IPS-15b (cell line): ENCODE measurements around the gene CDCA7.
"Not testable (repeated sequence)": the region's sequence is repeated elsewhere in the genome, so short reads cannot be mapped to it uniquely, and the experiment has no call there.

Source experiments
- H3K27me3 ChIP-seq: one replicate; pipeline ENCODE4 v1.6.1; 2013; ENCODE audit warnings: low read length; ENCODE audit not compliant: control insufficient read depth, insufficient read depth
- H3K36me3 ChIP-seq: one replicate; pipeline ENCODE4 v1.6.1; 2013; ENCODE audit warnings: low read length; ENCODE audit not compliant: control insufficient read depth, insufficient read depth
- H3K4me1 ChIP-seq: one replicate; pipeline ENCODE4 v1.6.1; 2013; ENCODE audit warnings: mild to moderate bottlenecking, low read length; ENCODE audit not compliant: control insufficient read depth, insufficient read depth
- H3K4me3 ChIP-seq: one replicate; pipeline ENCODE4 v1.5.1; 2013; ENCODE audit warnings: low read depth, low read length
- H3K9ac ChIP-seq: one replicate; pipeline ENCODE4 v1.6.1; 2013; ENCODE audit warnings: low read depth, mild to moderate bottlenecking, low read length
- H3K9me3 ChIP-seq: one replicate; pipeline ENCODE4 v1.6.1; 2013; ENCODE audit warnings: mild to moderate bottlenecking, low read length; ENCODE audit not compliant: control insufficient read depth, insufficient read depth

Gene CDCA7

GRCh38 chr2:173354582-173355131 lies at the start of gene CDCA7:
Gene CDCA7, plus strand, starts transcription at chr2:173354872. Its CDS starts 92 bp downstream, at chr2:173354964.
- Histone ChIP-seq H3K4me3 (peak within 1 kb of the TSS; percentile 94), H3K9ac (peak within 1 kb of the TSS; percentile 93), H3K9me3 (no peaks in the 10 kb centered on the region), H3K36me3 (peaks cover 3% of the 10 kb centered on the region), H3K27me3 (no peaks in the 10 kb centered on the region), H3K4me1 (peaks cover 18% of the 10 kb centered on the region)

GRCh38 chr2:173305303-173305702 lies 49.4 kb upstream of the CDCA7 start:
- no peaks in the 10 kb centered on the region for H3K36me3 ChIP-seq
- no peaks in the 10 kb centered on the region for H3K27me3 ChIP-seq
- no peak overlapping the region for H3K4me3 ChIP-seq
- no peak overlapping the region for H3K9ac ChIP-seq
- peaks cover 22% of the 10 kb centered on the region for H3K4me1 ChIP-seq
- H3K9me3 ChIP-seq, result no peaks in the 10 kb centered on the region

- Histone ChIP-seq H3K4me3 (no peak overlapping the region), H3K9ac (no peak overlapping the region), H3K9me3 (no peaks in the 10 kb centered on the region), H3K4me1 (peaks cover 22% of the 10 kb centered on the region), H3K36me3 (no peaks in the 10 kb centered on the region), H3K27me3 (no peaks in the 10 kb centered on the region)
These were observed 47.4 kb upstream of the CDCA7 start for GRCh38 chr2:173307293-173307692.

GRCh38 chr2:173309370-173309769 lies 45.3 kb upstream of the CDCA7 start:
- H3K36me3 ChIP-seq, H3K27me3 ChIP-seq, H3K9me3 ChIP-seq, H3K9ac ChIP-seq, H3K4me3 ChIP-seq: not testable (repeated sequence)
- peaks cover 22% of the 10 kb centered on the region for H3K4me1 ChIP-seq

- no peak overlapping the region for H3K4me3 ChIP-seq
- H3K9me3 ChIP-seq, result no peaks in the 10 kb centered on the region
- H3K9ac ChIP-seq, result no peak overlapping the region
- no peaks in the 10 kb centered on the region for H3K36me3 ChIP-seq
- no peaks in the 10 kb centered on the region for H3K27me3 ChIP-seq
- peaks cover 4% of the 10 kb centered on the region for H3K4me1 ChIP-seq
These were observed 42.6 kb upstream of the CDCA7 start for GRCh38 chr2:173311844-173312606.

- Histone ChIP-seq H3K27me3 (no peaks in the 10 kb centered on the region), H3K4me3 (no peak overlapping the region), H3K9me3 (no peaks in the 10 kb centered on the region), H3K36me3 (no peaks in the 10 kb centered on the region), H3K9ac (no peak overlapping the region), H3K4me1 (no peaks in the 10 kb centered on the region)
These were observed 31.3 kb upstream of the CDCA7 start for GRCh38 chr2:173323371-173323770.

- H3K27me3 ChIP-seq, result no peaks in the 10 kb centered on the region
- no peak overlapping the region for H3K9ac ChIP-seq
- H3K36me3 ChIP-seq, result no peaks in the 10 kb centered on the region
- no peak overlapping the region for H3K4me3 ChIP-seq
- H3K9me3 ChIP-seq, result no peaks in the 10 kb centered on the region
- H3K4me1 ChIP-seq, result no peaks in the 10 kb centered on the region
These were observed 27.9 kb upstream of the CDCA7 start for GRCh38 chr2:173326806-173327205.

GRCh38 chr2:173327421-173327820 lies 27.3 kb upstream of the CDCA7 start:
- H3K4me1 ChIP-seq, result no peaks in the 10 kb centered on the region
- H3K4me3 ChIP-seq, result no peak overlapping the region
- no peak overlapping the region for H3K9ac ChIP-seq
- no peaks in the 10 kb centered on the region for H3K27me3 ChIP-seq
- no peaks in the 10 kb centered on the region for H3K36me3 ChIP-seq
- no peaks in the 10 kb centered on the region for H3K9me3 ChIP-seq

GRCh38 chr2:173333003-173333402 lies 21.7 kb upstream of the CDCA7 start:
- H3K4me3 ChIP-seq, H3K36me3 ChIP-seq, H3K27me3 ChIP-seq, H3K4me1 ChIP-seq, H3K9ac ChIP-seq, H3K9me3 ChIP-seq: not testable (repeated sequence)

- Histone ChIP-seq H3K4me3 (no peak overlapping the region), H3K27me3 (no peaks in the 10 kb centered on the region), H3K36me3 (no peaks in the 10 kb centered on the region), H3K9me3 (no peaks in the 10 kb centered on the region), H3K9ac (no peak overlapping the region), H3K4me1 (no peaks in the 10 kb centered on the region)
These were observed 14.9 kb upstream of the CDCA7 start for GRCh38 chr2:173339807-173340206.

- no peak overlapping the region for H3K4me3 ChIP-seq
- H3K9ac ChIP-seq, result no peak overlapping the region
- H3K9me3 ChIP-seq, result no peaks in the 10 kb centered on the region
- no peaks in the 10 kb centered on the region for H3K27me3 ChIP-seq
- no peaks in the 10 kb centered on the region for H3K36me3 ChIP-seq
- H3K4me1 ChIP-seq, result no peaks in the 10 kb centered on the region
These were observed 10.8 kb upstream of the CDCA7 start for GRCh38 chr2:173343921-173344320.

- Histone ChIP-seq H3K36me3 (no peaks in the 10 kb centered on the region), H3K9ac (no peak overlapping the region), H3K4me1 (no peaks in the 10 kb centered on the region), H3K27me3 (no peaks in the 10 kb centered on the region), H3K4me3 (no peak overlapping the region), H3K9me3 (no peaks in the 10 kb centered on the region)
These were observed 8.6 kb upstream of the CDCA7 start for GRCh38 chr2:173346035-173346434.
